ENCODE results near the gene RIN1.

The RIN1 gene

GRCh38 chr11:66292543-66293332 is 43.5 kb downstream of the RIN1 start:
- no peak for DNase-seq

DNA sequence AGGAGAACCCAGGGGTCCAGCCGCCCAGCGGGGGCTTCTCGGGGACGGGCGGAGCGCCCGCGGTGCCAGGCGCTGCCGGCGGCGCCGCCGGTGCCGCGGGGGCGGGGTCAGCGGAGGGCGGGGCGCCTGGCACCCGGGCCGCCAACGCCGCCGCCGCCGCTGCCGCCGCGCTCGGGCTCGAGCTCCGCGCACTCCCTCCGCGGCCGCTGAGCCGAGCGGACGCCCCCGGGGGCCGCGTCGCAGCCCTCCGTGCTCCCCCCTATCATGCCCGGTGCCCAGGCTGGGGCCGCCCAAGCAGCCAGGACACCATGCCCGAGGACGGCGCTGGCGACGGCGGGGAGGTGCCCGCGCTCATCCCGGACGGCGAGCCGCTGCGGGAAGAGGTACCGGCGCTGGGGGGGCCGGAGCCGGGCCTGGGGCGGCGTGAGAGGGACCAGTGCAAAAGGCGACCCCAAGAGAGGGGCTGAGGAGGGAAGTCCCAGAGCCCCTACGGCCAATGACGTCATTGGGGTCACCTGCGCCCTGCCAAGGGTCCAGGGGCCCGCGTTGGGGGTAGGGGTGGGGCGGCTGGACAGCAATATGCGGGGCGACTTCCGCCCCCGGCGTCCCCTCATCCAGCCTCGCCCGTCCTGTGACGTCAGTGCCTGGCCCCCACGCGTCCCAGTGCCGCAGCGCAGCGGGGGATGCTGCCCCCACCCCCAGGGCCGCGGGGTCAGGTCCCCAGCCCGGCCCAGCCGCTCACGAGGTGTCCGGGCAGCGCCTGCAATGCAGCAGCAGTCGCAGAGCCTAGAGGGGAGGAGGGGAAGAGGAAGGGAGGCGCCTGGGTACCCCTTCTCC is 44.3 kb downstream of the RIN1 start, which contains the start of gene TMEM151A:
Gene TMEM151A (plus strand): TSS at position 189 of the 837 bp plus-strand sequence. CDS start 120 bp downstream, at position 309.
- no peak for DNase-seq

DNA sequence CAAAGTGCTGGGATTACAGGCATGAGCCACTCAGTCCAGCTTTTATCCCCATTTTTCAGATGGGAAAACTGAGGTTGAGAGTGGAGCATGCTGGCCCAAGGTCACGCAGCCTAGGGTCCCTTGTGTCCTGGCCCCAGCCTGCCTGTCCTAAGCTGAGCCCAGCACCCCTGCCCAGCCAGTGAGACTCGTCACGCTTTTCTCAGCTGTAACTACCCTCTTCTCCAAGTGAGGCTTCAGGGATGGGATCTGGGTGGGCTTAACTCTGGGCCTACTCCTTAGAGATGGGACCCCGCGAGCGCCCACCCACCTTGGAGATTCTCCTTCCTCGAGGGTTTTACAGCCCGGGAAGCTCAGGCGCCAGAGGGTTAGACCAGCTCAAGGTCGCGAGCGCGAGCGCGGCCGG is 44.9 kb downstream of the RIN1 start:
- DNase-seq: no peak

DNA sequence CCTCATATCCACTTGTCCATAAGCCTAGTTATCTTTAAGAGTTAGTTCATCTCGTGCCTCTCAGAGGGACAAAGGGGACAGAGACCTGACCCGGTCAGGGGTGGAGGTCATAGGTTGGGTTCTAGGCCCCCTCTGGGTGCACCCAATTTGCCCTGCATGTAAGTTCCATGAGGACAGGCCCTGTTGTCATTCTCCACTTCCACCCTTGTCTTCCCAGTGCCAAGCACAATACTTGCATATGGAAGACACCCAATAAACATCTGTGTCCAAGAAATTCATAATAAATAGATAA is 46.0 kb downstream of the RIN1 start:
- DNase-seq: no peak

DNA sequence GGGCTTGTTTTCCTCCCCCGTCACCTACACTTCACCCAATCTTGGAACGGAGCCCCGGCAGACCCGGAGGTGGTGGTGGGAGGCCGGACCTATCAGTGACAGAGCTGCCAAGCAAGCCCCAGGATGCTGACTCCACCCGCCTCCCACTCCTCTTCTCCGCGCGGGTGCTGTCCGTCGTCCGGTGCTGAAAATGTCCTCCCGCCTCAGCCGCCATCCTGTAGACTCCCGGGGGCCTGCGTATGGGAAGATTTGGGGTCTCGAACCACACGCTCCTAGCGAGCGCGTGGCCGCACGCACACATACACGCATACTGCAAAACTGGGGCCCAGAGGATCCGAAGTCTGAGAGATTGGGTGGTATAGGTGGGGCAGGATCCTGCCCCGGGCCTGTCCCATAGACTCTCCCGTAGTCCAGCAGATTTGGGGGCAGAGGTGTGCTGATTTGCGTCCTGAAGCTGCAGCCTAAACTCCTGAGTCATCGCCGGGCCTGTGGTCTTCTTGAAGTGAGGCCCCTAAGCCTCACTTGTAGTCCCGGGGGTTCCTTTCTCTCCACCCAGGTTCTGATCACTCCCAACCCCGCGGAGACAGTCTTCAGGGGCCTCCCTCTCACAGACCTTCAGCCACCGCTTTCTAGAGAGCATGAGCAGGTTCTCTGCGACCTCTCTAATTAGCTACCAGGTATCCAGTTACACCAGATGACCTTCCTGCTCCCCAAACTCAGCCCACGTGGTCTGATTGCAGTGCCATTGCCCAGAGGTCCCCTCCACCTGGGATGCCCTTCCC is 46.5 kb downstream of the RIN1 start:
- DNase-seq: peak; percentile 64

DNA sequence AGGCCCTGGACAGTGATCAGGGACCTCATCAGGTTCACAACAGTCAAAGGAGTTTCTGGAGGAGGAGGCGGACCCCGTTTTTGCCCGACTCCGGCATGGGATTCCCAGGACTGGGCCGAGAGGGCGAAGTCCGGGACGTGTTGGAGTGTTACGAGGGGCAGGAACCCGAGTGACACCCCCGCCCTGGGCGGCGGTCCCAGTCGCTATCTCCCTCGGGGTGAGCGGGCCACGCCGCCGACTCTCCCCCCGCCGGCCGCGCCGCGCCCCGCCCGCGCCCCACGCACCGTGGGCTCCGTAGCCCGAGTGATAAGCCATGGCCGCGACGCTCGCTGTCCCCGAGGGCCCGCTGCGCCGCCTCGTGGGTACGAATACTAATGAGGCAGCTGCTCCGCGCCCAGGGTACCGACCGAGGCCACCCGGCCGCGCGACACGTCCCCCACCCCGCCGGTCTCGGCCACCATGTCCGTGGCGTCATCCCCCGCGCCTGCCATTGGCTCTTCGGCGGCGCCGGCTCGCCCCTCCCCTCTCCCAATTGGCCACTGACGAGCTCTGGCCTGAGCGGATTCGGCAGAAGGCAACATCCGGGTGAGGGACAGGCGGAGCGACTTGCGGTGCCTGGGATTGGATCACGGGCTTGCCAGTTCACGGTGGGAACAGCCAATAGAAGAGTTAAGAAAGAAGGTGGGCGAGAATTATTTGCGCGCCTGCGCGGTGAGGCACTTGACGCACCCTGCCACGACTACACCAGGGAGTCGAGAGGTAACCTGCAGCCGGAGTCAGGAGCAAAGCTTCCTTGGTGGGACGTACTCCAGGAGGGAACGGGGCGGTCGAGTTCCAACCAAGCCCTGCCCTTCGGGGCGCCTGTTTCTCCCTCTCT is 47.3 kb downstream of the RIN1 start, which contains the start of gene YIF1A:
Gene YIF1A (minus strand): TSS at position 473 of the 877 bp plus-strand sequence. CDS start 158 bp downstream, at position 315.
- DNase-seq: peak; percentile 93

DNA sequence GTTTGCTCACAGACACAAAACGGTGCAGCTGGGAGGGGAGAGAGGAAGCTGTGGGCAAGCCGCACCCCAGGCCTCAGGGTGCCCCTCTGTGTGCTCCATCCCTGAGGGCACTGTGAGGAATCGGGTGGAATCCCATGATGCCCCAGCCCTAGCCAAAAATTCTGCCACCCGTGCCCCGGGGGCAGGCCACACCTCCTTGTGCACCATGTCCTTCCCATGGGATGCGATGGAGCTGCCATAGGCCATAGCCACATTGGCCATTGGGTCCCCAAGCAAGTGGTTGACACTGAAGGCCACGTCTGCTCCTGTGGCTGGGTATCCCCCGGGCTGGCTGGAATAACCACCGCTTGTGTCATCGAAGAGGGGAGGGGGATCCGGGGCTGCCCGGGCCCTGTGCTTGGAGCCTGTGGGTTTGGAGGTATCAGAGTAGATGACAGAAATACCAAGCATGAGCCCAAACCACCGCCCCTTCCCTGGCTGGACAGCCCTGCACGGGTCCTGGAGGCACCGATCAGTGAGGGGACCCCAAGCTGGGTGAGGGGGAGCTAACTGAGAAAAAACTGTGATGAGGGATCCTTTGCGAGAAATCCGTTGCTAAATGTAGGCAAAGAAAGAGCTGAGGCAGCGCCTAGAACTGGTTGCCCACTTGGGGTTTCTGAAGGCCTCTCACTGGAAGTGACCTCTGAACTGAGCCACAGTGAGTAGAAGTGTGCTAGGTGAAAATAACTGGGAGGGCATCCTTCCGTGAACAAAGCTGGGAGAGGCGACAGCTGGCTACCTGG is 48.2 kb downstream of the RIN1 start:
- no peak for DNase-seq

GRCh38 chr11:66287211-66287888 is 48.9 kb downstream of the RIN1 start:
- no peak for DNase-seq

- DNase-seq: no peak
Observed at GRCh38 chr11:66286699-66287098, 49.5 kb downstream of the RIN1 start.

DNA sequence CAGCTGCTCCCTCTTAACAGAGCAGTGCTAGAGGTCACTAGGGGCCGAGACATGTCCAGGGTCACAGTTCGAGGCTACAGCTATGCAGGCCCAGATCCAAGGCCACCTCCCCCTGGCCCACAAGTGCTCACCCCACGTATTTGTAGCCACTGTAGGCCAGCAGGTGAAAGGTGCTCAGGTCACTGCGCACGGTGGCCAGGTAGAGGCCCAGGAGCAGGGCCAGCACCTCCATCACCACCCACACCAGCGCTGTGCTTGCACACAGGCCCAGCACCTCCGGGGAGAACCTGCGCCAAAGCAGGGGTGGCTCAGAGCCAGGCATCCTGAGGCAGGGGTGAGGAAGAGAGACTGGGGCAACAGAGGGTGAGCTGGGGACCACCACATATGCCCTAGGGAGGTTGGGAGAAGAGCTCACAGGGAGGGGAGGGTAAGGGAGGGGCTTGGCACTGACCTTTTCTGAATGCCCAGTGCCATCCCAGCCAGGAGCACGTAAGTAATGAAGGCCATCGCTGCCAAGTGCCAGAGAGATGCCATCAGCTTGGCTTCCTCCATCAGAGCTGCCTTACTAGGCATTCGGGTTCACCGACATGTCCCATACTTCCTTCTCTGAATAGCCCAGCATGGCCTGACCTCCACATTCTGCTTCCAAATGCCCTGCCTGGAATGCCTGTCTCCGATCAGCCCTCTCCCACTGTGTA is 50.8 kb downstream of the RIN1 start:
- DNase-seq: no peak

GRCh38 chr11:66284526-66285078 is 51.6 kb downstream of the RIN1 start:
- no peak for DNase-seq

DNA sequence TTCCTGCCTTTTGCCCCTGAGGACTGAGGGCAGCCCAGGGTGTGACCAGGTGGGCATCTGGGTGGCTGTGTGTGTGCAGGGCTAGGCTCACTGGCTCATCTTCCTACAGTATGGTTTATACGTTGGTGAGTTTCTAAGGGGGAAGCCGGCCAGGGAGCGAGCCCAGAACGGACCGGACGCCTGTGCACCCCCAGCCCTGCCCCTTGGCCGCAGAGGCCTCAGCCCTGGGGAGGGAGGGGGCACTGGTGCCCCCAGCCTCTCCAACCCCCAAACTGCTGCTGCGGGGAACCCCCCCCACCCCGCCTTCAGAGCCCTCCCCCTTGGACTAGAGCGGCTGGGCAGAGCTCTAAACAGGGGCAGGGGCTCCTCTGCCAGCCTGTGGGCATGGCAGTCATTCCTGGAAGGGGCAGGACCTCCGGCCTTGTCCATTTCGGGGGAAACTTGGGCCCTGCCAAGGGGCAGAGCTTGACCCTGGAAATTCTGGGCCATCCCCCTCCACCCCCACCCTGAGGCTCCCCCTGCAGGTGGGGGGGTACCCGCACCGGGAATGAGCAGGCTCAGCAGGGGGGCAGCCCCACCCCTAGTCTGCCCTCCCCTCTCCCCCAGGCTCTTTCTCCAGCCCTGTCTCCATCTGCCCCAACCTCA is 52.7 kb downstream of the RIN1 start:
- DNase-seq: no peak

- DNase-seq: peak; percentile 96
Observed at GRCh38 chr11:66282468-66283455, 53.5 kb downstream of the RIN1 start.
